HepG2 (cell line): ENCODE data around the gene SBK1. TPM values are rescaled to one million over a fixed set of nuclear protein-coding genes. Genes with fewer than 3 reads are reported as not detected.
A peak's percentile ranks its signal among the peaks of the same experiment; 100 is the strongest.

Source experiments
- ATAC-seq: fragments of 200-7000 bp; cut with Tn5 transposase; 3 replicates; pipeline ENCODE4 v1.9.1; 2020; ENCODE audit warnings: mild to moderate bottlenecking, moderate library complexity
- BruUV-seq: library from RNA; stranded (reverse); fragments of 400-500 nt; replicated peaks from 2 replicates; lab custom pipeline; 2021; lab: Mats Ljungman, UMichigan
- CTCF ChIA-PET: fragments of 300-600 bp; formaldehyde crosslinking; extraction: SDS; loops from one replicate; lab custom pipeline; 2021; ENCODE audit warnings: low total read pairs, inconsistent platforms, low intra/inter-chr PET ratio; lab: Yijun Ruan, JAX
- POLR2A ChIA-PET: fragments of 350-600 bp; sonication (Branson Sonifier 250); formaldehyde crosslinking; loops from one replicate; lab custom pipeline; 2020; ENCODE audit warnings: antibody characterized with exemption, inconsistent platforms; lab: Yijun Ruan, JAX
- DNase-seq: peaks from one replicate; pipeline ENCODE4 v3.0.0-alpha.2; 2015; ENCODE audit warnings: low spot score
- FAIRE-seq: peaks from 3 replicates; lab custom pipeline; 2011; peaks lifted over from hg19 to GRCh38; lab: Jason Lieb, UNC
- H2AFZ ChIP-seq: one replicate; pipeline ENCODE4 v1.6.1; 2011; ENCODE audit warnings: low read length, inconsistent platforms
- H3K27ac ChIP-seq: fragments of 300-600 bp; 3 replicates; pipeline ENCODE4 v1.8.0; 2011; ENCODE audit warnings: mixed run types, mild to moderate bottlenecking, mixed read lengths, low read length, inconsistent platforms; ENCODE audit not compliant: insufficient read depth; ENCODE audit errors: extremely low read length
- H3K27me3 ChIP-seq, 2 experiments: fragments of 200-600 bp in 1 of 2; 2 replicates in 1 of 2; 3 replicates in 1 of 2; pipeline versions ENCODE4 v1.6.0 to v1.8.0; 2011; ENCODE audit warnings: low read length in 2 of 2, mild to moderate bottlenecking in 2 of 2, moderate library complexity in 2 of 2, inconsistent platforms in 1 of 2; ENCODE audit not compliant: insufficient read depth in 2 of 2, control insufficient read depth in 1 of 2
- H3K36me3 ChIP-seq, 2 experiments: fragments of 200-600 bp in 1 of 2; replicated peaks in 1 of 2; 2 replicates in 1 of 2; 3 replicates in 1 of 2; pipeline versions ENCODE4 v1.5.1 to v1.8.0; 2011; ENCODE audit warnings: low read length in 2 of 2, inconsistent platforms in 1 of 2; ENCODE audit not compliant: insufficient read depth in 2 of 2, control insufficient read depth in 1 of 2
- H3K4me1 ChIP-seq: 2 replicates; pipeline ENCODE4 v1.5.1; 2012; ENCODE audit warnings: low read length, inconsistent platforms; ENCODE audit not compliant: insufficient read depth
- H3K4me2 ChIP-seq: 2 replicates; pipeline ENCODE4 v1.6.0; 2011; ENCODE audit warnings: low read depth, low read length, inconsistent platforms
- H3K4me3 ChIP-seq, 3 experiments: fragments of 200-600 bp in 1 of 3; sonication (generic), shearing (Covaris generic) in 1 of 3; replicated peaks in 1 of 3; 2 replicates each; pipeline ENCODE4 v1.5.1; 2011 to 2016; ENCODE audit warnings: low read length in 3 of 3, inconsistent platforms in 2 of 3, low read depth in 2 of 3, mild to moderate bottlenecking in 2 of 3, control low read depth in 1 of 3, mixed read lengths in 1 of 3; ENCODE audit not compliant: insufficient read depth in 1 of 3
- H3K79me2 ChIP-seq: one replicate; pipeline ENCODE4 v1.6.1; 2011; ENCODE audit warnings: low read length, inconsistent platforms; ENCODE audit not compliant: insufficient read depth
- H3K9ac ChIP-seq: 2 replicates; pipeline ENCODE4 v1.6.0; 2011; ENCODE audit warnings: mild to moderate bottlenecking, low read depth, low read length, inconsistent platforms; ENCODE audit not compliant: insufficient read depth
- H3K9me3 ChIP-seq: 2 replicates; pipeline ENCODE4 v1.5.1; 2012; ENCODE audit warnings: mild to moderate bottlenecking, low read length
- H4K20me1 ChIP-seq: 2 replicates; pipeline ENCODE4 v1.6.0; 2011; ENCODE audit warnings: inconsistent platforms, mild to moderate bottlenecking, low read length, moderate library complexity; ENCODE audit not compliant: insufficient read depth
- CENPBD1 ChIP-seq: sonication (generic); formaldehyde crosslinking; IDR thresholded peaks from 2 replicates; pipeline ENCODE4 v1.8.0; 2022; ENCODE audit warnings: missing genetic modification reagents, low read depth, mild to moderate bottlenecking, borderline replicate concordance
- HOXA3 ChIP-seq: sonication (generic); formaldehyde crosslinking; IDR thresholded peaks from 2 replicates; pipeline ENCODE4 v1.5.0; 2020; ENCODE audit warnings: missing genetic modification reagents
- KLF6 ChIP-seq: IDR thresholded peaks from 2 replicates; pipeline ENCODE4 v1.8.0; 2016; ENCODE audit warnings: missing biosample characterization, missing genetic modification reagents
- LBX2 ChIP-seq: sonication (generic); formaldehyde crosslinking; IDR thresholded peaks from 2 replicates; pipeline ENCODE4 v1.5.0; 2020; ENCODE audit warnings: missing genetic modification reagents, mild to moderate bottlenecking, borderline replicate concordance
- NFYB ChIP-seq: sonication (generic); formaldehyde crosslinking; IDR thresholded peaks from 2 replicates; pipeline ENCODE4 v1.4.0; 2020; ENCODE audit warnings: missing genetic modification reagents
- POGZ ChIP-seq: sonication (generic); formaldehyde crosslinking; IDR thresholded peaks from 2 replicates; pipeline ENCODE4 v1.4.0; 2020; ENCODE audit warnings: mild to moderate bottlenecking, missing genetic modification reagents
- ZMYM2 ChIP-seq: sonication (generic); formaldehyde crosslinking; IDR thresholded peaks from 2 replicates; pipeline ENCODE4 v1.8.0; 2022; ENCODE audit warnings: mild to moderate bottlenecking, missing genetic modification reagents
- ZNF24 ChIP-seq: fragments of 450-650 bp; IDR thresholded peaks from 2 replicates; pipeline ENCODE4 v1.6.1; 2017; ENCODE audit warnings: antibody characterized with exemption, mild to moderate bottlenecking
- ZNF274 ChIP-seq: sonication (generic); formaldehyde crosslinking; IDR thresholded peaks from 2 replicates; pipeline ENCODE4 v1.5.1; 2020; ENCODE audit warnings: mild to moderate bottlenecking, missing genetic modification reagents
- ZNF674 ChIP-seq: sonication (generic); formaldehyde crosslinking; IDR thresholded peaks from 2 replicates; pipeline ENCODE4 v1.5.0; 2020; ENCODE audit warnings: low read depth, mild to moderate bottlenecking, missing genetic modification reagents
- ZNF691 ChIP-seq: sonication (generic); formaldehyde crosslinking; IDR thresholded peaks from 2 replicates; pipeline ENCODE4 v1.4.0; 2020; ENCODE audit warnings: missing genetic modification reagents, low read depth, mild to moderate bottlenecking, borderline replicate concordance
- WGBS: methylation state at CpG from one replicate; pipeline ENCODE4 v1.1.6; 2017; ENCODE audit warnings: low lambda C conversion rate; 5-methylcytosine and 5-hydroxymethylcytosine counted together
- in situ Hi-C: cut with HindIII; loops from 2 replicates; pipeline ENCODE4 v1.10.0; 2017; ENCODE audit warnings: low pct_unique_long_range_greater_than_20kb; ENCODE audit not compliant: extremely low pct_ligation_motif_present
- intact Hi-C: fragments of 100-400 bp; cut with micrococcal nuclease; formaldehyde crosslinking; loops from one replicate; pipeline ENCODE4 v1.10.0; 2022; ENCODE audit not compliant: unreplicated experiment
- polyA plus RNA-seq, 8 experiments: library from polyadenylated mRNA; depleted of rRNA in 3 of 8; stranded (reverse) in 7 of 8; unstranded in 1 of 8; fragments of >200 nt; fragmentation: Illumina TruSeq in 4 of 8; extraction: Trizol in 4 of 8; gene quantifications; 2 replicates each; pipeline versions ENCODE4 v1.2.1 to v1.2.3, GENCODE V29; 2011 to 2016; ENCODE audit warnings: low read depth in 4 of 8, missing spikeins in 1 of 8, mixed read lengths in 1 of 8; ENCODE audit not compliant: insufficient read depth in 1 of 8
- total RNA-seq, 5 experiments: library from RNA; depleted of rRNA; stranded (reverse); fragments of >200 nt; fragmentation: Illumina TruSeq; extraction: Trizol; gene quantifications; 2 replicates each; pipeline ENCODE4 v1.2.3, GENCODE V29; 2016; ENCODE audit warnings: low read depth in 1 of 5

SBK1 gene
- total and polyA plus RNA-seq, 2 of the 13 experiments (the other 11 are each of a cell fraction or from before 2014, with no cell fraction given) = 0.15 to 0.17 TPM

- POLR2A ChIA-PET = no interaction called here
- in situ Hi-C loops = loop anchor here (10.0 kb wide), 1 partner anchor 65 kb away; no protein-coding TSS in a partner anchor
- intact Hi-C loops = no loop called here
Observed at GRCh38 chr16:28319476-28320022, 27.2 kb downstream of the SBK1 start.

GRCh38 chr16:28320023-28320561, 27.8 kb downstream of the SBK1 start:
- in situ Hi-C loops (no loop called here), intact Hi-C loops (no loop called here)
- FAIRE-seq (no peak), ATAC-seq (no peak), DNase-seq (no peak)
- no peaks in the 10 kb centered on the region for H3K9me3 ChIP-seq
- no peaks in the 10 kb centered on the region for H3K36me3 ChIP-seq
- no peak overlapping the region for H3K9ac ChIP-seq
- peaks cover 28% of the 10 kb centered on the region for H3K4me1 ChIP-seq
- H3K4me2 ChIP-seq = no peak overlapping the region
- no peaks in the 10 kb centered on the region for H3K79me2 ChIP-seq
- no peaks in the 10 kb centered on the region for H4K20me1 ChIP-seq
- H3K27me3 ChIP-seq = peaks cover 4 to 11% of the 10 kb centered on the region in 2 experiments; a peak in 2 of 5 replicates
- 81% methylated on average over 63 of the region's 73 CpGs for WGBS
- POLR2A ChIA-PET = no interaction called here
- CTCF ChIA-PET = interaction anchor here (1.1 kb wide), 1 partner anchor 42 kb away, joined by 3 read pairs; no protein-coding TSS in a partner anchor
- TF ChIP-seq ZNF691 (CRISPR knock-in tag) (no peak), KLF6 (CRISPR knock-in tag) (no peak), HOXA3 (CRISPR knock-in tag) (0 out of 2 replicates have a peak, but pooled peaks have one; percentile 31), ZMYM2 (no peak), ZNF274 (no peak), CENPBD1 (CRISPR knock-in tag) (no peak)
- no TSS peak for BruUV-seq
- H3K27ac ChIP-seq = no peak overlapping the region
- no peak overlapping the region for H2AFZ ChIP-seq
- H3K4me3 ChIP-seq = no peak overlapping the region

More at GRCh38 chr16:28319476-28320022, 27.2 kb downstream of the SBK1 start:
- BruUV-seq = no TSS peak
- Histone ChIP-seq H3K4me1 (peaks cover 22% of the 10 kb centered on the region), H3K4me3 (no peak overlapping the region), H3K9me3 (no peaks in the 10 kb centered on the region), H3K4me2 (no peak overlapping the region), H3K27ac (no peak overlapping the region), H4K20me1 (no peaks in the 10 kb centered on the region), H3K9ac (no peak overlapping the region), H3K79me2 (no peaks in the 10 kb centered on the region), H3K27me3 (peaks cover 4 to 11% of the 10 kb centered on the region in 2 experiments; a peak in 2 of 5 replicates), H3K36me3 (no peaks in the 10 kb centered on the region), H2AFZ (no peak overlapping the region)
- ATAC-seq (no peak), FAIRE-seq (no peak), DNase-seq (no peak)
- 50% methylated on average over 25 of the region's 26 CpGs for WGBS
- CTCF ChIA-PET = interaction anchor here (1.1 kb wide), 1 partner anchor 42 kb away, joined by 3 read pairs; no protein-coding TSS in a partner anchor
- TF ChIP-seq LBX2 (CRISPR knock-in tag) (no peak), ZNF674 (CRISPR knock-in tag) (no peak), POGZ (CRISPR knock-in tag) (no peak), NFYB (no peak), ZNF24 (no peak)
